H1 (cell line): ENCODE results near the gene PRRC1.

Experiments used
- CTCF ChIP-seq, 3 experiments: IDR thresholded peaks; 1 replicate in 2 of 3; 2 replicates in 1 of 3; pipeline versions ENCODE4 v1.5.1 to v1.6.1; 2011; ENCODE audit warnings: low read length in 3 of 3, mild to moderate bottlenecking in 3 of 3, inconsistent platforms in 2 of 3, low read depth in 1 of 3, moderate library complexity in 1 of 3; ENCODE audit not compliant: insufficient read depth in 1 of 3; ENCODE audit errors: control extremely low read depth in 1 of 3
- GABPA ChIP-seq: IDR thresholded peaks from 2 replicates; pipeline ENCODE4 v1.6.1; 2011; ENCODE audit warnings: mild to moderate bottlenecking, low read length, moderate library complexity, borderline replicate concordance; ENCODE audit not compliant: insufficient read depth
- KDM1A ChIP-seq: fragments of 200-600, 300-600 bp; sonication (generic); IDR thresholded peaks from 2 replicates; pipeline ENCODE4 v1.7.1; 2016; ENCODE audit warnings: mild to moderate bottlenecking, low read length, borderline replicate concordance
- MAX ChIP-seq: IDR thresholded peaks from 2 replicates; pipeline ENCODE4 v1.6.1; 2012; ENCODE audit warnings: inconsistent platforms
- POLR2AphosphoS5 ChIP-seq: IDR thresholded peaks from 2 replicates; pipeline ENCODE4 v1.6.1; 2011; ENCODE audit warnings: low read depth, low read length
- RFX5 ChIP-seq: IDR thresholded peaks from 2 replicates; pipeline ENCODE4 v1.6.1; 2011; ENCODE audit warnings: low read depth, low read length, improper control_type of control experiment, borderline replicate concordance
- SIN3A ChIP-seq, 2 experiments: IDR thresholded peaks in 1 of 2; conservative IDR thresholded peaks in 1 of 2; 2 replicates each; pipeline ENCODE4 v1.6.1; 2011 to 2012; ENCODE audit warnings: low read length in 2 of 2, improper control_type of control experiment in 1 of 2, low read depth in 1 of 2, mild to moderate bottlenecking in 1 of 2
- SIRT6 ChIP-seq: IDR thresholded peaks from one replicate; pipeline ENCODE4 v1.7.1; 2012; ENCODE audit warnings: low read length, inconsistent platforms
- SP1 ChIP-seq: IDR thresholded peaks from 2 replicates; pipeline ENCODE4 v1.6.1; 2011; ENCODE audit warnings: low read depth, low read length
- TAF1 ChIP-seq: IDR thresholded peaks from 2 replicates; pipeline ENCODE4 v1.6.1; 2011; ENCODE audit warnings: mild to moderate bottlenecking, low read depth, low read length
- TBP ChIP-seq: IDR thresholded peaks from 2 replicates; pipeline ENCODE4 v1.6.1; 2011; ENCODE audit warnings: low read depth, low read length, improper control_type of control experiment

GRCh38 chr5:127567026-127567768, 49.8 kb downstream of the PRRC1 start:
- no peak for TF ChIP-seq GABPA
- TF ChIP-seq POLR2AphosphoS5, result no peak
- no peak for TF ChIP-seq CTCF (IDR thresholded peaks at IDR 0.05; ENCODE audit: control extremely low read depth in 1 of 3, insufficient read depth in 1 of 3, low read depth in 1 of 3, low read length in 3 of 3)
- TF ChIP-seq MAX, result no peak
- TF ChIP-seq TBP, result no peak
- TF ChIP-seq SIN3A (conservative IDR thresholded peaks at IDR 0.05 in 1 of 2, IDR thresholded peaks at IDR 0.05 in 1 of 2; ENCODE audit: low read depth in 1 of 2, low read length in 2 of 2), result no peak
- TF ChIP-seq KDM1A, result no peak
- TF ChIP-seq TAF1, result no peak
- TF ChIP-seq SP1, result no peak
- no peak for TF ChIP-seq SIRT6
- TF ChIP-seq RFX5, result no peak
